Coronary artery (tissue), 2 donors: ENCODE measurements around the gene MAN2B2.

Experiments
- DNase-seq: peaks from one replicate; pipeline ENCODE4 v3.0.0-alpha.2; 2017; ENCODE audit warnings: low spot score
- H3K27ac ChIP-seq, 2 donors: fragments of 200-600 bp; sonication (generic); one replicate each; pipeline ENCODE4 v1.5.1; 2016 to 2019
- H3K4me3 ChIP-seq: fragments of 200-600 bp; sonication (generic); 2 replicates; pipeline ENCODE4 v1.5.1; 2016; ENCODE audit warnings: mild to moderate bottlenecking, moderate library complexity
- TF ChIP-seq, protein P1 (sequence below): fragments of 200-600 bp; sonication (generic); IDR thresholded peaks from one replicate; pipeline ENCODE4 v1.5.1; 2019; ENCODE audit warnings: antibody characterized with exemption

The MAN2B2 gene

DNA sequence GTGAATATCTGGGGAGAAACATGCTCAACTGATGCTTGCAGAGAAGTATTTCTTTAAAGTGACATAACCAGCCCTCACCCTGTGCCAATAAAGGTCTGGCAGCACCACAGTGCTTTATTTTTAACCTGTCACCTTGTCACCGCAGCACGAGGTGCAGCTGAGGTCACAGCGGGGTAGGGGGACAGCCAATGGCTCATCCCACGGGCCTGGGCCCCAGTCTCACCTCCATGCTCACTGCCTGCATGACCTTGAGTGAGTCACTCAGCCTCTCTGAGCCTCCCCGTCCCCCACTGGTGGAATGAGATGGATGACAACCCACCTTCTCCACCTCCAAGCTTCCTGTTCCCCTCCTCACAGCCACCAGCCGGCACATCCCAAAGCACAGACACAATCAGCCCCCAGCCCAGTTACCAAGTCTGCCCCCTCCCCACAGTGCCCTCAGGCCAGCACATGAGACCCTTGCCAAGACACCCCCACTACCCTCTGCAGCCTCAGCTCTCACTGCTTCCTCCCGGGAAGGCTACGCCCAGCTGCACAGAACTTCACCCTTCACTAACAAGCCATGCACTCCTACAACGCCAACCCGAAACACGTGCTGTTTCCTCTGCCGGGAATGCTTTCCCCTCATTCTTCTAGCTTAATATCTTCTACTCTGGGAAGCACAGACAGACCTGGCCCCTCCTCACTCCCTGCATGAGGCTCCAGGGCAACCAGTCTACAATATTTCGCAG is 24.9 kb upstream of the MAN2B2 start:
- no peak for DNase-seq
- no peak overlapping the region for H3K27ac ChIP-seq
- H3K4me3 ChIP-seq, result no peak overlapping the region
- TF ChIP-seq, protein P1, sequence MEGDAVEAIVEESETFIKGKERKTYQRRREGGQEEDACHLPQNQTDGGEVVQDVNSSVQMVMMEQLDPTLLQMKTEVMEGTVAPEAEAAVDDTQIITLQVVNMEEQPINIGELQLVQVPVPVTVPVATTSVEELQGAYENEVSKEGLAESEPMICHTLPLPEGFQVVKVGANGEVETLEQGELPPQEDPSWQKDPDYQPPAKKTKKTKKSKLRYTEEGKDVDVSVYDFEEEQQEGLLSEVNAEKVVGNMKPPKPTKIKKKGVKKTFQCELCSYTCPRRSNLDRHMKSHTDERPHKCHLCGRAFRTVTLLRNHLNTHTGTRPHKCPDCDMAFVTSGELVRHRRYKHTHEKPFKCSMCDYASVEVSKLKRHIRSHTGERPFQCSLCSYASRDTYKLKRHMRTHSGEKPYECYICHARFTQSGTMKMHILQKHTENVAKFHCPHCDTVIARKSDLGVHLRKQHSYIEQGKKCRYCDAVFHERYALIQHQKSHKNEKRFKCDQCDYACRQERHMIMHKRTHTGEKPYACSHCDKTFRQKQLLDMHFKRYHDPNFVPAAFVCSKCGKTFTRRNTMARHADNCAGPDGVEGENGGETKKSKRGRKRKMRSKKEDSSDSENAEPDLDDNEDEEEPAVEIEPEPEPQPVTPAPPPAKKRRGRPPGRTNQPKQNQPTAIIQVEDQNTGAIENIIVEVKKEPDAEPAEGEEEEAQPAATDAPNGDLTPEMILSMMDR, result no peak

DNA sequence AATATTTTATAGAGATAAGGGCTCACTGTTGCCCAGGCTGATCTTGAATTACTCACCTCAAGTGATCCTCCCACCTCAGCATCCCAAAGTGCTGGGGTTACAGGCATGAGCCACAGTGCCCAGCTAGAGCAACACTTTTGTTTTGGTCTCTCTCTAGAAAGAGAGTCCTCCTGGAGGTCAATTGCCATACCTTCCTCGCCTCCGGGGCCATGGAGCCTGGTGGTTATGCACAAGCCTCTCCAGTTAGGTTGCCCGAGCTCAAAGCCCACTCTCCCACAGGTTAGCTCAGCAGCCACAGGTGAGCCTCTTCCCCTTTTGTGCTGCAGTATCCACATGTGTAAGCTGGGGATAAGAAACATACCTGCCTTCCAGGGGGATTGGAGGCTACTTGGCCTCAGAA is 24.2 kb upstream of the MAN2B2 start:
- H3K27ac ChIP-seq, result no peak overlapping the region
- DNase-seq, result no peak
- TF ChIP-seq, protein P1, result no peak
- H3K4me3 ChIP-seq, result no peak overlapping the region

DNA sequence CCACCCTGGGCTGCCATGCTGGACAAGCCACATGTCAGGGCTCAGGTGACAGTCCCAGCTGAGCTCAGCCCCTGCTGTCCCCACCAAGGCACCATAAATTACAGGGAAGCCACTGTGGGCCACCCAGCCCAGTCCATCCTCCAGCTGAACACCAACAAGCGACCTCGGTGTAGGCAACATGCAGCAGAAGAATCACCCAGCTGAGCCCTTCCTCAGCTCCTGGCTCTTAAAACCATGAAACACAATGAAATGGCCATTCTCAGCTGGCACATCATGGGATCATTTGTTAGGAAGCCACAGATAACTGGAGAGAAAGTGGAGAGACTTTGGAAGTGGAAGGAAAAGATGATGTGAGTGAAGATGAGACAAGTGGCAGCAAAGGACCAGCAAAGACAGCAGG is 23.3 kb upstream of the MAN2B2 start:
- no peak overlapping the region for H3K4me3 ChIP-seq
- H3K27ac ChIP-seq, result no peak overlapping the region
- DNase-seq, result no peak
- TF ChIP-seq, protein P1, result no peak

- no peak for DNase-seq
- no peak overlapping the region for H3K4me3 ChIP-seq
- no peak overlapping the region for H3K27ac ChIP-seq
- TF ChIP-seq, protein P1, result no peak
Observed at GRCh38 chr4:6555519-6555918, 19.5 kb upstream of the MAN2B2 start.

GRCh38 chr4:6556263-6556662 is 18.7 kb upstream of the MAN2B2 start:
- Histone ChIP-seq H3K27ac (no peak overlapping the region), H3K4me3 (no peak overlapping the region)
- TF ChIP-seq, protein P1, result no peak
- DNase-seq, result no peak

DNA sequence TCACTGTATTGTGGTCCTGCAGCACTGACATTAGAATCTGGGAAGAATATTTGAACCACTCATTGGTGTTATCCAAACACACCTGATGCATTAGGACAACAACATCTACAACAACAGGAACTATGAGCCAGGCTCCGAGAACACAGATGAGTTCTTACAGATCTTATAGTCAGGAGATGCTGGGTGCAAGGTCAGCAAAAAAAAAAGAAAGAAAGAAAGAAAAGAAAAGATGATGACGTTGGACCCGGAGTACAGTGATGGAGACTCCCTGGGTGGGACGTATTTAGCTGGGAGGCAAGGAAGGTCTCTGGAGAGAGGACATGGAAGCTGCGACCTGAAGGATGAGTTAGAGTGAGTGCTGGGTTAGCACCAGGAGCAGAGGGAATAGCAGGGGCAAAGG is 17.8 kb upstream of the MAN2B2 start:
- DNase-seq, result no peak
- Histone ChIP-seq H3K4me3 (no peak overlapping the region), H3K27ac (no peak overlapping the region)
- TF ChIP-seq, protein P1, result no peak

- no peak overlapping the region for H3K4me3 ChIP-seq
- TF ChIP-seq, protein P1, result no peak
- H3K27ac ChIP-seq, result no peak overlapping the region
- no peak for DNase-seq
Observed at GRCh38 chr4:6557856-6558255, 17.1 kb upstream of the MAN2B2 start.
